Naive thymus-derived CD4-positive, alpha-beta T cell (primary cell): ENCODE data around the gene PPIAL4G. TPM values are rescaled to one million over a fixed set of nuclear protein-coding genes. Genes with fewer than 3 reads are reported as not detected.
"Not testable (repeated sequence)": the region's sequence is repeated elsewhere in the genome, so short reads cannot be mapped to it uniquely, and the experiment has no call there.

Experiments used
- ATAC-seq: fragments of 150-1000 bp; cut with Tn5 transposase; 2 replicates; pipeline ENCODE4 v1.10.0; 2021; ENCODE audit warnings: mild to moderate bottlenecking, moderate library complexity
- CTCF ChIA-PET: fragments of 350-600 bp; sonication (Branson Sonifier 250); formaldehyde crosslinking; loops from one replicate; lab custom pipeline; 2021; ENCODE audit warnings: antibody characterized with exemption; lab: Charles Lee
- POLR2A ChIA-PET: fragments of 350-600 bp; sonication (Branson Sonifier 250); formaldehyde crosslinking; loops from one replicate; lab custom pipeline; 2021; ENCODE audit warnings: antibody characterized with exemption, inconsistent platforms; lab: Charles Lee
- DNase-seq, 9 donors: peaks; one replicate each; pipeline versions ENCODE4 v3.0.0 to v3.0.0-alpha.2; 2020 to 2022; ENCODE audit warnings: mixed read lengths in 1 of 9
- H3K27ac ChIP-seq: one replicate; pipeline ENCODE4 v1.7.0; 2013; ENCODE audit warnings: mild to moderate bottlenecking, low read depth, low read length, moderate library complexity
- H3K27me3 ChIP-seq, 2 donors: one replicate each; pipeline ENCODE4 v1.7.0; 2013; ENCODE audit warnings: low read length in 2 of 2, mild to moderate bottlenecking in 2 of 2, moderate library complexity in 2 of 2; ENCODE audit not compliant: control insufficient read depth in 2 of 2, insufficient read depth in 2 of 2
- H3K36me3 ChIP-seq, 3 experiments: 1 replicate in 2 of 3; 2 replicates in 1 of 3; pipeline ENCODE4 v1.7.0; 2013; ENCODE audit warnings: low read length in 3 of 3, mild to moderate bottlenecking in 3 of 3, moderate library complexity in 1 of 3; ENCODE audit not compliant: insufficient read depth in 3 of 3, control insufficient read depth in 2 of 3
- H3K4me1 ChIP-seq, 2 donors: one replicate each; pipeline ENCODE4 v1.7.0; 2013; ENCODE audit warnings: low read length in 2 of 2, mild to moderate bottlenecking in 2 of 2, moderate library complexity in 1 of 2; ENCODE audit not compliant: control insufficient read depth in 2 of 2, insufficient read depth in 2 of 2
- H3K4me3 ChIP-seq: 2 replicates; pipeline ENCODE4 v1.7.0; 2013; ENCODE audit warnings: mild to moderate bottlenecking, low read length
- H3K9me3 ChIP-seq, 3 experiments: 1 replicate in 2 of 3; 2 replicates in 1 of 3; pipeline ENCODE4 v1.7.0; 2013; ENCODE audit warnings: low read length in 3 of 3; ENCODE audit not compliant: control insufficient read depth in 2 of 3
- H3K27ac Mint-ChIP-seq, 9 donors: one replicate each; pipeline ENCODE4 v1.8.0; 2020 to 2022; ENCODE audit warnings: mixed read lengths in 9 of 9, mild to moderate bottlenecking in 8 of 9, moderate library complexity in 5 of 9, inconsistent platforms in 2 of 9
- H3K27me3 Mint-ChIP-seq, 5 donors: one replicate each; pipeline ENCODE4 v1.8.0; 2021 to 2022; ENCODE audit warnings: mixed read lengths in 5 of 5, mild to moderate bottlenecking in 1 of 5
- H3K36me3 Mint-ChIP-seq, 5 donors: one replicate each; pipeline ENCODE4 v1.8.0; 2020 to 2022; ENCODE audit warnings: mixed read lengths in 5 of 5, mild to moderate bottlenecking in 3 of 5, inconsistent platforms in 1 of 5
- H3K4me1 Mint-ChIP-seq, 7 donors: one replicate each; pipeline ENCODE4 v1.8.0; 2020 to 2022; ENCODE audit warnings: mixed read lengths in 7 of 7, mild to moderate bottlenecking in 3 of 7, inconsistent platforms in 1 of 7
- H3K4me3 Mint-ChIP-seq, 10 donors: one replicate each; pipeline ENCODE4 v1.8.0; 2020 to 2022; ENCODE audit warnings: mild to moderate bottlenecking in 10 of 10, mixed read lengths in 10 of 10, moderate library complexity in 6 of 10, inconsistent platforms in 2 of 10
- H3K9me3 Mint-ChIP-seq, 11 donors: one replicate each; pipeline ENCODE4 v1.8.0; 2020 to 2022; ENCODE audit warnings: mixed read lengths in 11 of 11, mild to moderate bottlenecking in 4 of 11, inconsistent platforms in 1 of 11, moderate library complexity in 1 of 11
- intact Hi-C, 2 donors: fragments of 100-400 bp; cut with micrococcal nuclease; formaldehyde crosslinking; loops; one replicate each; pipeline ENCODE4 v1.15.1; 2023
- polyA plus RNA-seq, 2 donors: library from polyadenylated mRNA; unstranded; fragments of 300-500 nt; fragmentation: Illumina TruSeq; gene quantifications; one replicate each; pipeline ENCODE4 v1.2.3, GENCODE V29; 2021
- total RNA-seq, 6 experiments: library from RNA in 5 of 6; stranded (reverse) in 5 of 6; gene quantifications; 1 replicate in 5 of 6; 2 replicates in 1 of 6; pipeline ENCODE4 v1.2.3 and lab custom pipeline; 2021 to 2026

The PPIAL4G gene
- total and polyA plus RNA-seq, 7 experiments from 2014 or later: 0.05 to 5.8 (median 0.37) TPM

- H3K36me3 Mint-ChIP-seq, H3K9me3 ChIP-seq, CTCF ChIA-PET, H3K27me3 ChIP-seq, H3K9me3 Mint-ChIP-seq, H3K27me3 Mint-ChIP-seq, H3K4me1 ChIP-seq, H3K36me3 ChIP-seq, H3K4me1 Mint-ChIP-seq: not testable (repeated sequence)
- peak overlapping the region; percentile 92 to 100 (median 98) for H3K4me3 Mint-ChIP-seq
- Histone ChIP-seq H3K4me3 (peak overlapping the region; percentile 87), H3K27ac (peak overlapping the region; percentile 79)
- H3K27ac Mint-ChIP-seq: peak overlapping the region; percentile 93 to 99 (median 99)
- POLR2A ChIA-PET: interaction anchor here (0.6 to 0.9 kb wide), 7 partner anchors 99 to 150 kb away, joined by 3 to 6 read pairs (median 3); no protein-coding TSS in a partner anchor
- intact Hi-C loops: loop anchor here (10.0 kb wide), 1 partner anchor 148 kb away; no protein-coding TSS in a partner anchor
- DNase-seq: peak; percentile 60 to 94 (median 86)
- ATAC-seq: peak; percentile 81
Measured at GRCh38 chr1:148522561-148523204, 39.6 kb upstream of the PPIAL4G start.

DNA sequence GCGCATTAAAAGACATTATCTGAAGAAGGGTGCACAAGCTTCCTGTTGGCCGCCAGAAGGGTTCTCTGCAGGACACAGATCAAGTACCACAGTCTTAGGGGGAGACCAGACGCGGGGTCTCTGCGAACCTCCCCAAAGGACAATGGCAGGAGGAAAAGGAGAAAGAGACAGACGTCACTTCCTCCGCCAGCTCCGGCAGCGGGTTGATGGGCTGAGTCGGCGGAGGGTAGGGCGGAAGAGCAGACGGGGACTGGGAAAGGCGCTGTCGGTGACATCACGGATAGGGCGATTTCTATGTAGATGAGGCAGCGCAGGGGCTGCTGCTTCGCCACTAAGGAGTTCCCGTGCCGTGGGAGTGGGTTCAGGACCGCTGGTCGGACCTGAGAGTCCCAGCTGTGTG is 39.0 kb upstream of the PPIAL4G start:
- DNase-seq: peak; percentile 61 to 89 (median 83)
- H3K4me1 ChIP-seq, H3K36me3 Mint-ChIP-seq, H3K9me3 ChIP-seq, H3K27me3 ChIP-seq, H3K9me3 Mint-ChIP-seq, H3K27me3 Mint-ChIP-seq, CTCF ChIA-PET, H3K36me3 ChIP-seq, H3K4me1 Mint-ChIP-seq: not testable (repeated sequence)
- Histone ChIP-seq H3K27ac (peak overlapping the region; percentile 75), H3K4me3 (peak overlapping the region; percentile 47)
- intact Hi-C loops: loop anchor here (10.0 kb wide), 1 partner anchor 147 kb away; no protein-coding TSS in a partner anchor
- peak; percentile 55 for ATAC-seq
- Mint-ChIP-seq H3K27ac (peak overlapping the region; percentile 93 to 99 (median 99)), H3K4me3 (peak overlapping the region; percentile 90 to 100 (median 98))
- POLR2A ChIA-PET: interaction anchor here (0.6 kb wide), 1 partner anchor 149 kb away, joined by 4 read pairs; no protein-coding TSS in a partner anchor

DNA sequence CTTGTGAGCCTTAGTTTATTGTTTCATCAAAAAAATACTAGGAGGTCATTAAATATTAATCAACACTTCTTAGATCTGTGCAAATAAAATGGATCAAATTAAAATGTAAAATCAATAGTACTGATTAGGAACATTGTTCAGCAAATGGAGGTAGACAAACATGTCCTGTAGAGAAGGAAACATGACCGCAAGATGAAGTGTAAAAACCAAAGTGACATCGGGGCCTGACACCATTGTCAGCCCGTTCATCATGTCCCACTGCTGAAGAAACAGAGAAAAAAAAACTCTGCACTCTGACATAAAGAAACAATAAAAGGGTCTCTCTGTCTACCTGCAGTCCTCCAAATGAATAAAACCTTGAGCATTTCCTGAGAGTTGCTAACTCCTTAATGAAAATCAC is 31.2 kb upstream of the PPIAL4G start:
- intact Hi-C loops, H3K4me3 Mint-ChIP-seq, H3K4me1 ChIP-seq, DNase-seq, CTCF ChIA-PET, H3K4me3 ChIP-seq, ATAC-seq, H3K9me3 ChIP-seq, H3K27ac ChIP-seq, H3K36me3 Mint-ChIP-seq, H3K27me3 Mint-ChIP-seq, H3K27me3 ChIP-seq, H3K27ac Mint-ChIP-seq, H3K36me3 ChIP-seq, POLR2A ChIA-PET, H3K9me3 Mint-ChIP-seq: not testable (repeated sequence)
- H3K4me1 Mint-ChIP-seq: peaks cover 0 to 17% (median 7%) of the 10 kb centered on the region in 7 donors

- POLR2A ChIA-PET: not testable (repeated sequence)
Measured at GRCh38 chr1:148512571-148513184, 29.6 kb upstream of the PPIAL4G start.

GRCh38 chr1:148493933-148494332 is 10.8 kb upstream of the PPIAL4G start:
- H3K4me3 ChIP-seq, H3K27me3 ChIP-seq, H3K36me3 ChIP-seq, H3K27me3 Mint-ChIP-seq, intact Hi-C loops, H3K4me3 Mint-ChIP-seq, CTCF ChIA-PET, H3K36me3 Mint-ChIP-seq, POLR2A ChIA-PET, H3K27ac ChIP-seq, H3K4me1 ChIP-seq, DNase-seq, ATAC-seq, H3K9me3 Mint-ChIP-seq, H3K27ac Mint-ChIP-seq, H3K4me1 Mint-ChIP-seq, H3K9me3 ChIP-seq: not testable (repeated sequence)

More at GRCh38 chr1:148512571-148513184, 29.6 kb upstream of the PPIAL4G start:
- H3K36me3 Mint-ChIP-seq, ATAC-seq, CTCF ChIA-PET, H3K36me3 ChIP-seq, intact Hi-C loops, H3K27ac Mint-ChIP-seq, H3K27me3 ChIP-seq, H3K27ac ChIP-seq, H3K27me3 Mint-ChIP-seq, H3K9me3 ChIP-seq, H3K4me3 ChIP-seq, H3K4me3 Mint-ChIP-seq, DNase-seq, H3K4me1 ChIP-seq, H3K9me3 Mint-ChIP-seq: not testable (repeated sequence)
- peaks cover 0 to 17% (median 7%) of the 10 kb centered on the region in 7 donors for H3K4me1 Mint-ChIP-seq

DNA sequence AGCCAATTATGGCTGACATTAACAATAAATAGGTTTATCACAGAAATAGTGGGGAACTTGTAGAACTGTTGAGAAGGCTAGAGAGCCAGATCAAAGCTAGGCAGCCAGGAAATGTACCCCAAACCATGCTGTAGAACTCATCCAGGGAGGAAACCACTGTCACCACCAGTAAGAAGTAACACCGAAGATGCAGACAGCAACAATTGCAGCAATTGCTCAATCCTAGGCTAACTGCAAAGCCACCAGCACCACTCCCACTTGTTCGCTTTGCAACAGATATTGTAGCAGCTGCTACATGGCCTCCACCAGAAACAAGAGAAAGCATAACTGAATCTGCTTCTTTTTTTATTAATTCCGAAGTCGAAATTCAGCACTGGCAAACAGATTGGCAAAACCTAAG is 2.0 kb downstream of the PPIAL4G start:
- H3K36me3 ChIP-seq, H3K27me3 Mint-ChIP-seq, ATAC-seq, CTCF ChIA-PET, H3K9me3 ChIP-seq, H3K27me3 ChIP-seq, H3K27ac ChIP-seq, H3K36me3 Mint-ChIP-seq, H3K9me3 Mint-ChIP-seq, POLR2A ChIA-PET, intact Hi-C loops, H3K4me1 ChIP-seq, H3K4me3 ChIP-seq: not testable (repeated sequence)
- DNase-seq: peak in 8 of 9 donors; percentile 21 to 75 (median 60)
- peaks cover 0 to 14% (median 10%) of the 10 kb centered on the region in 7 donors for H3K4me1 Mint-ChIP-seq
- peak overlapping the region in 5 of 9 donors; percentile 56 to 71 (median 64) for H3K27ac Mint-ChIP-seq
- peak overlapping the region in 8 of 10 donors; percentile 26 to 48 (median 42) for H3K4me3 Mint-ChIP-seq
